Measurements from ENCODE around the gene SP2. TPM values are rescaled to one million over a fixed set of nuclear protein-coding genes. Genes with fewer than 3 reads are reported as not detected.
A peak's percentile ranks its signal among the peaks of the same experiment; 100 is the strongest.

Gene SP2
- total RNA-seq, 1 donor from 2014 or later = 19.4 TPM

DNA sequence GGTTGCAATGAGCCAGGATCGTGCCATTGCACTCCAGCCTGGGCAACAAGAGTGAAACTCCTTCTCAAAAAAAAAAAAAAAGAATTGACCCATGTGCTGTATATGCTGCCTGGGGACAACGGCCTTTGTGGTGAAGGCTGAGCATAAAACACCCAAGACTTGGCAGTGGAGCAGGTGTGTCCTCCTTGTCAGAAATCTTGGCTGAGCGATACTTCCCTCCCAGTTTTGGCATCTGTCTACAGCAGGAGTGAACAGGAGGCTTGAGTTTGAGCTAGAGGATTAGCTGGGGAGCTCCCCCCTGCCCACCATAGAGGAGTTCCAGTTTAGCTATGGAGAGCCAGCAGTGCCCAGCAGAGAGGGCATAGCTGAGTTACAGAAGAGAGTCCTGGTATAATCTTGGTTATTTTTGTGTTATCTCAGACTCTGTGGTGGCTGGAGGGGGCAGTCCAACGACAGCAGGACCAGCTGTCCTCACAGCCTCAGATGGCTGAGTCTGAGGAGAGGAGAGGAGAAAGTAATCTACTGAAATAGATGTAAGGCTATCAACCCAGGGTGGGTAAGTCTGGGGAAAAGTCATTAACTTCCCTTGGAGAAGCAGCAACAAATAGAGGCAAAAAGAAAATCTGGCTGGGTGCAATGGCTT, 18.4 kb downstream of the SP2 start:
- H3K9me3 ChIP-seq = no peaks in the 10 kb centered on the region
- ATAC-seq = no peak
- H3K27me3 ChIP-seq (ENCODE audit: low read depth) = no peaks in the 10 kb centered on the region
- no peak for TF ChIP-seq CTCF (IDR thresholded peaks at IDR 0.05)
- no peak overlapping the region for H3K4me3 ChIP-seq
- intact Hi-C loops (cut with DNase I) = no loop called here
- H3K4me1 ChIP-seq = peaks cover 15% of the 10 kb centered on the region
- H3K27ac ChIP-seq = no peak overlapping the region
- H3K36me3 ChIP-seq = peaks cover 22% of the 10 kb centered on the region
- DNase-seq = no peak

- H3K4me1 ChIP-seq = peaks cover 15% of the 10 kb centered on the region
- no peak overlapping the region for H3K4me3 ChIP-seq
- no peak for TF ChIP-seq CTCF (IDR thresholded peaks at IDR 0.05)
- H3K27me3 ChIP-seq (ENCODE audit: low read depth) = no peaks in the 10 kb centered on the region
- ATAC-seq (no peak), DNase-seq (no peak)
- H3K9me3 ChIP-seq = no peaks in the 10 kb centered on the region
- H3K36me3 ChIP-seq = peaks cover 22% of the 10 kb centered on the region
- intact Hi-C loops (cut with DNase I) = no loop called here
- H3K27ac ChIP-seq = no peak overlapping the region
These were observed 19.9 kb downstream of the SP2 start for GRCh38 chr17:47915776-47916398.

DNA sequence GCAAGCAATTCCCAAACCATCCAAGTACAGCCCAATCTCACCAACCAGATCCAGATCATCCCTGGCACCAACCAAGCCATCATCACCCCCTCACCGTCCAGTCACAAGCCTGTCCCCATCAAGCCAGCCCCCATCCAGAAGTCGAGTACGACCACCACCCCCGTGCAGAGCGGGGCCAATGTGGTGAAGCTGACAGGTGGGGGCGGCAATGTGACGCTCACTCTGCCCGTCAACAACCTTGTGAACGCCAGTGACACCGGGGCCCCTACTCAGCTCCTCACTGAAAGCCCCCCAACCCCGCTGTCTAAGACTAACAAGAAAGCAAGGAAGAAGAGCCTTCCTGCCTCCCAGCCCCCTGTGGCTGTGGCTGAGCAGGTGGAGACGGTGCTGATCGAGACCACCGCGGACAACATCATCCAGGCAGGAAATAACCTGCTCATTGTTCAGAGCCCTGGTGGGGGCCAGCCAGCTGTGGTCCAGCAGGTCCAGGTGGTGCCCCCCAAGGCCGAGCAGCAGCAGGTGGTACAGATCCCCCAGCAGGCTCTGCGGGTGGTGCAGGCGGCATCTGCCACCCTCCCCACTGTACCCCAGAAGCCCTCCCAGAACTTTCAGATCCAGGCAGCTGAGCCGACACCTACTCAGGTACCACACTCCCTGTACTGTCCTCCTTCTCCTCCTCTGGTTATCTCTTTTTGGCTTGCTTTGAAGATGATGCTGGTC, 20.6 kb downstream of the SP2 start:
- intact Hi-C loops (cut with DNase I) = no loop called here
- no peak overlapping the region for H3K4me3 ChIP-seq
- DNase-seq (no peak), ATAC-seq (no peak)
- H3K4me1 ChIP-seq = peaks cover 15% of the 10 kb centered on the region
- TF ChIP-seq CTCF (IDR thresholded peaks at IDR 0.05) = no peak
- no peaks in the 10 kb centered on the region for H3K9me3 ChIP-seq
- H3K27me3 ChIP-seq (ENCODE audit: low read depth) = no peaks in the 10 kb centered on the region
- peaks cover 22% of the 10 kb centered on the region for H3K36me3 ChIP-seq
- H3K27ac ChIP-seq = no peak overlapping the region

GRCh38 chr17:47917581-47917980, 21.5 kb downstream of the SP2 start:
- Histone ChIP-seq H3K4me1 (peaks cover 15% of the 10 kb centered on the region), H3K27ac (no peak overlapping the region), H3K4me3 (no peak overlapping the region), H3K9me3 (no peaks in the 10 kb centered on the region), H3K27me3 (ENCODE audit: low read depth) (no peaks in the 10 kb centered on the region), H3K36me3 (peaks cover 24% of the 10 kb centered on the region)
- no peak for ATAC-seq
- DNase-seq = no peak
- intact Hi-C loops (cut with DNase I) = no loop called here
- TF ChIP-seq CTCF (IDR thresholded peaks at IDR 0.05) = no peak

DNA sequence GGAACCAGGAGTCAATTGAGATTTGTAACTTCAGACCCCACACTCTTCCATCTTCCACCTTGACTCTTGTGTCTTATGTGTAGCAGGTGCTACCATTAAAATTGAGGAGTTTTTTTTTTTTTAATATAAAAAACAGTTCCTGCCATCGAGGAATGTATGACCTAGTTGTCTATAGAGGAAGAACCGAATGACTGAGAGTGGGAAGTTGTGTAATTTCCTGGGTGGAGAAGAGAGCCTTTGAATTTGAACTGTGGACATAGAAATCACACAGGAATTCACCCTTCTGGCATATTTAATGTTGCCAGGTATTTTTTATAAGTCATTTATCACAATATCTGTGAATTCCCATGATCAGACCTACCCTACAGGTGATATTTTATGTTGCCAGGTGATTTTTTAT, 22.0 kb downstream of the SP2 start:
- no peak for DNase-seq
- no peak for TF ChIP-seq CTCF (IDR thresholded peaks at IDR 0.05)
- peak in 1 of 2 donors; percentile 37 for ATAC-seq
- Histone ChIP-seq H3K27me3 (ENCODE audit: low read depth) (no peaks in the 10 kb centered on the region), H3K4me3 (no peak overlapping the region), H3K9me3 (no peaks in the 10 kb centered on the region), H3K27ac (no peak overlapping the region), H3K36me3 (peaks cover 28% of the 10 kb centered on the region), H3K4me1 (peaks cover 15% of the 10 kb centered on the region)
- intact Hi-C loops (cut with DNase I) = no loop called here

Measured in lower lobe of right lung (tissue), 2 donors.